Measurements from ENCODE around the gene SCAI.

Gene SCAI

DNA sequence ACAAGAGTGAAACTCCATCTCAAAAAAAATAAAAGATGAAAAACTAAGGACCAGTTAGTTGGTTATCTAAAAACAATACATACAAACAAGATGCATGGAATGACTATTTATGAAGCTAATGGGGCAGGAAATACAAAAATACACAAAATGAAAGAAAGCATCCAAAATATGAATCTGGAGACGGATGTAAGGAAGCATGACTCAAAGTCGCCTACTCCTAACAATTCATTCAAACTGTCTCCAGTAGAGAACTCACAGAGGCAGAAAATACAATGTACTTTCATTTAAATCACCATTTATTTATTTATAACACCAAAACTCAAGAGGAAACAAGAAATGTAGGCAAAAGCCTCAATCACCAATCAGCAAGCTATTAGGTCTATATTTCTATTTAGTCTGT is 68.4 kb downstream of the SCAI start:
- H3K27ac Mint-ChIP-seq = no peak overlapping the region
- DNase-seq = no peak

DNA sequence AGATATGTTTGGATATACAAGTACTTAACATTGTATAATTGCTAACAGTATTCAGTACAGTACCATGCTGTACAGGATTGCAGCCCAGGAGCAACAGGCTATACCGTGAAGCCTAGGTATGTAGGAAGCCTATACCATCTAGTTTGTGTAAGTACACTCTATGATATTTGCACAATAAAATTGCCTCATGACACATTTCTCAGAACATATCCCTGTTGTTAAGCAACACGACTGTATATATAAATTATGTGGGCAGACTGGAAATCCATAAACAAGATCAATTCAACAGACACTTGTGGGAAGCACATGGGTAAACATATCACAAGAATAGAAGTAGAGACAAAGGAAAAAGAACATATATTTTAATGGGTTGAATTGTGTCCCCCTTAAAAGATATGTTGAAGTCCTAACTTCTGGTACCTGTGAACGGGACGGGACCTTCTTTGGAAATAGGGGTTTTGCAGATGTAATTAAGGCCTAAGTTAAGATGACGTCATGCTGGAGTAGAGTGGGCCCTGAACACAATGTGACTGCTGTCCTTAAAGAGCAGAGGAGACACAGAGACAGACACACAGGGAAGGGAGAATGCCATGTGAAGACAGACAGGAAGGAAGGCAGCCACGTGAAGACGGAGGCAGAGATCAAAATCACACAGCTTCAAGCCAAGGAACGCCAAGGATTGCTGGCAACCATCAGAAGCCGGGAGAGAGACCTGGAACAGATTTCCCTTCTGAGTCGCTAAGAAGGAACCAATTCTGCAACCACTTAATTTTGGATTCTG is 76.3 kb downstream of the SCAI start:
- H3K27me3 Mint-ChIP-seq (ENCODE audit: low read depth, poor library complexity) = no peaks in the 10 kb centered on the region
- H3K36me3 Mint-ChIP-seq (ENCODE audit: low read depth) = peaks cover 16% of the 10 kb centered on the region
- TF ChIP-seq, protein P1, sequence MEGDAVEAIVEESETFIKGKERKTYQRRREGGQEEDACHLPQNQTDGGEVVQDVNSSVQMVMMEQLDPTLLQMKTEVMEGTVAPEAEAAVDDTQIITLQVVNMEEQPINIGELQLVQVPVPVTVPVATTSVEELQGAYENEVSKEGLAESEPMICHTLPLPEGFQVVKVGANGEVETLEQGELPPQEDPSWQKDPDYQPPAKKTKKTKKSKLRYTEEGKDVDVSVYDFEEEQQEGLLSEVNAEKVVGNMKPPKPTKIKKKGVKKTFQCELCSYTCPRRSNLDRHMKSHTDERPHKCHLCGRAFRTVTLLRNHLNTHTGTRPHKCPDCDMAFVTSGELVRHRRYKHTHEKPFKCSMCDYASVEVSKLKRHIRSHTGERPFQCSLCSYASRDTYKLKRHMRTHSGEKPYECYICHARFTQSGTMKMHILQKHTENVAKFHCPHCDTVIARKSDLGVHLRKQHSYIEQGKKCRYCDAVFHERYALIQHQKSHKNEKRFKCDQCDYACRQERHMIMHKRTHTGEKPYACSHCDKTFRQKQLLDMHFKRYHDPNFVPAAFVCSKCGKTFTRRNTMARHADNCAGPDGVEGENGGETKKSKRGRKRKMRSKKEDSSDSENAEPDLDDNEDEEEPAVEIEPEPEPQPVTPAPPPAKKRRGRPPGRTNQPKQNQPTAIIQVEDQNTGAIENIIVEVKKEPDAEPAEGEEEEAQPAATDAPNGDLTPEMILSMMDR (IDR thresholded peaks at IDR 0.05) = no peak
- H3K4me3 Mint-ChIP-seq = no peak overlapping the region
- peak overlapping the region; percentile 86 for H3K27ac Mint-ChIP-seq
- peaks cover 5% of the 10 kb centered on the region for H3K4me1 Mint-ChIP-seq
- no peak for DNase-seq
- H3K9me3 Mint-ChIP-seq = peaks cover 6% of the 10 kb centered on the region

More for the DNA sequence above, 68.4 kb downstream of the SCAI start:
- H3K9me3 Mint-ChIP-seq = peaks cover 6% of the 10 kb centered on the region
- H3K4me1 Mint-ChIP-seq = no peaks in the 10 kb centered on the region
- TF ChIP-seq, protein P1 (IDR thresholded peaks at IDR 0.05) = no peak
- no peak overlapping the region for H3K4me3 Mint-ChIP-seq
- peaks cover 32% of the 10 kb centered on the region for H3K36me3 Mint-ChIP-seq (ENCODE audit: low read depth)
- H3K27me3 Mint-ChIP-seq (ENCODE audit: low read depth, poor library complexity) = no peaks in the 10 kb centered on the region

DNA sequence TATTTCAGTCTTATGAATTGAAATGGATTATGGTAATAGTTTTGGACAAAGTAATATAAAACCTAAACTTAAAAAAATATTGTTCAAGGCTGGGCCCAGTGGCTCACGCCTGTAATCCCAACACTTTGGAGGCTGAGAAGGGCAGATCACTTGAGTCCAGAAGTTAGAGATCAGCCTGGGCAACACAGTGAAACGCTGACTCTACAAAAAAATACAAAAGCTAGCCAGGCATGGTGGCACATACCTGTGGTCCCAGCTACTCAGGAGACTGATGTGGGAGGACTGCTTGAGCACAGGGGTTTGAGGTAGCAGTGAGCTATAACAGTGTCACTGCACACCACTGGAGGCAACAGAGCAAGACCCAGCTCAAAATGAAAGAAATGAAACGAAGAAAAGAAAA is 81.9 kb downstream of the SCAI start:
- Mint-ChIP-seq H3K36me3 (ENCODE audit: low read depth) (peaks cover 25% of the 10 kb centered on the region), H3K4me3 (no peak overlapping the region), H3K9me3 (peaks cover 12% of the 10 kb centered on the region), H3K27ac (no peak overlapping the region), H3K4me1 (no peaks in the 10 kb centered on the region), H3K27me3 (ENCODE audit: low read depth, poor library complexity) (no peaks in the 10 kb centered on the region)
- DNase-seq = no peak
- TF ChIP-seq, protein P1 (IDR thresholded peaks at IDR 0.05) = no peak

DNA sequence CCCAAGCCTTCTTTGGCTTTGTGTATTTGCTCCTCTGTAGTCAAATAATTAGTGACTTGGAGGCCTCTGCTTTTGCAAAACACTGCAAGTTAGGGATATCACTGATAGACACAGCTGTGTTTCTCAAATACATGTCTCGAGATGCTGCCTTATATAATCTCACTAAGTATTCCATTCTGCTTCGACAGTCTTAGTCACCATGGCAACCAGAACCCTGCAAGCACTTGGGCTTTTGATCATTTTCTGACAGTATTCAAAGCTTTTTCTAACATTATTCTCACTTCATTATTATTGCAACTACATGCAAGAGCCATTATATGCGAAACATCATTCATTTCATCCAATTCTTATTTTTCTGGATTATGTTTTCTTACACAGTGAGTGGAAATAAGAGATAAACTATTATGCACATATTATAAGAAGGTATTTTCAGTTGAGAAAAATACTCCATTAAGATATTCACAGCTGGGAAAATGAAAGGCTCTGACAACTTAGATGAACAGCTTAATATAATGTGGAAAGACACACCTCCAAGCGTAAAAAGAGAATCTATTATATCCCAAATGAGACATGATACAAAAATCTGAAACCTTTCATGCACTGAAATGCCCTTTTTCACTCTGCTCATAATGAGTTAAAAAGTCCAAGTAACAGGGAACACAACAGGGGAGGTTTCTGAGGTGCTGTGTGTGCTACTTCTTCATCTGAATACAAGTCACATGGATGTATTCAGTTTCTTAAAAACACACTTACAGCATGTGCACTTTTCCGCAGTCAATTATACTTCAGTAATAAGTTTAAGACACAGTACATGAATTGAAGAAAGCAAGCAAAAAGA is 93.9 kb downstream of the SCAI start:
- peaks cover 48% of the 10 kb centered on the region for H3K36me3 Mint-ChIP-seq (ENCODE audit: low read depth)
- DNase-seq = no peak
- H3K27ac Mint-ChIP-seq = no peak overlapping the region
- H3K4me3 Mint-ChIP-seq = no peak overlapping the region
- H3K27me3 Mint-ChIP-seq (ENCODE audit: low read depth, poor library complexity) = peaks cover 3% of the 10 kb centered on the region
- no peaks in the 10 kb centered on the region for H3K4me1 Mint-ChIP-seq
- TF ChIP-seq, protein P1 (IDR thresholded peaks at IDR 0.05) = no peak
- H3K9me3 Mint-ChIP-seq = no peaks in the 10 kb centered on the region

DNA sequence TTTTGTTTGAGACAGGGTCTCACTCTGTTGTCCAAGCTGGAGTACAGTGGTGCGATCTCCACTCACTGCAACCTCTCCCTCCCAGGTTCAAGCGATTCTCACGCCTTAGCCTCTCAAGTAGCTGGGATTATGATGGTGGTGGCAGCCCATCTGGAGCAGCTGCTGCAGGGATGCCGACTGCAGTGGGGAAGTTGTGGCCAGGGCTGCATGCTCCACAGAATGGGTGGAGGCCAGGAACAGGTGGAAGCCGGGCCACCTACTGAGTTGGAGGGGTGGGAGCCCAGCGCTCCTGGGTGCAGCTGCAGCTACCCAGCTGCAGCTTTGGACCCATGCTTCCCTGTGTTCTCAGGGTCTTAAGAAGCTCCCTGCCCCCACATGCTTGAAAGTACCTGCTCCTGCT is 99.7 kb downstream of the SCAI start:
- Mint-ChIP-seq H3K27me3 (ENCODE audit: low read depth, poor library complexity) (peaks cover under 1% of the 10 kb centered on the region), H3K4me3 (no peak overlapping the region), H3K27ac (no peak overlapping the region), H3K36me3 (ENCODE audit: low read depth) (peaks cover 34% of the 10 kb centered on the region), H3K9me3 (no peaks in the 10 kb centered on the region), H3K4me1 (peaks cover 13% of the 10 kb centered on the region)
- TF ChIP-seq, protein P1 (IDR thresholded peaks at IDR 0.05) = no peak
- DNase-seq = no peak
